ENCODE data around the gene CGREF1.
A peak's percentile ranks its signal among the peaks of the same experiment; 100 is the strongest.

Gene CGREF1

DNA sequence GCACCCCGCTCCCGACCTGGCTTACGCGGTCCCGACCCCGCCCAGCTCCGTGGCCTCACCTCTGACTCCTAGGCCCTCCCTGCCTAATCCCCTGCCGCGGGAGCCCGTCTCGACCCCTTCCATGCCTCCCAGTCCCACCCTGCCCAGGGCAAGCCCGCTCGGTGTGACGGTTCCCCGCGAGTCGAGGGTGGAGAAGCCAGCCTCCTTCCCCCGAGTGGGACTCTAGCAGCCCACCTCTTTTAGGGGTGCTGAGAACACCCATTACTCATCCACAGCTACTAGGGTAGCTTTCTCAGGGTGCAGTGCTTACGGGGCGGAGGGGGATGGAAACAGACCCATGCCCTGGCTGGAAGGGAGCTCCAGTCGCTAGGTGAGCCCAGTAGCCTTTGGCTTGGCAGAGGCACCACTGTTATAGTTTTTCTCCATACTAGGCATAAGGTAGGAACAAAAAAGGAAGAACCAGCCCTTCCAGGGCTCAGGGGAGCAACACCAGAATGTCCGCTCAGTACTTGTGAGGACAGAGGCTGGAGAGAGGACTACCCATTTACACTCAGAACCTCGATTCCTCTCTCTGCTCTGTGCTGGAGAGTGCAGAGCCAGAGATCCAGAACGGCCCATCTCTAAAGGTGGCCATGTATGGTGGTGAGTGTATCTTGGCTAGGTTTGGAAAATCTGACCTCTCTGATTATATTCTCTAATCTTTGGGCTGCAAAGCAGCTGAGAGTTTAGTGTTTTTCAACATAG, 66.9 kb downstream of the CGREF1 start:
- no peak for DNase-seq (ENCODE audit: extremely low read depth in 1 of 2, low read depth in 1 of 2)

DNA sequence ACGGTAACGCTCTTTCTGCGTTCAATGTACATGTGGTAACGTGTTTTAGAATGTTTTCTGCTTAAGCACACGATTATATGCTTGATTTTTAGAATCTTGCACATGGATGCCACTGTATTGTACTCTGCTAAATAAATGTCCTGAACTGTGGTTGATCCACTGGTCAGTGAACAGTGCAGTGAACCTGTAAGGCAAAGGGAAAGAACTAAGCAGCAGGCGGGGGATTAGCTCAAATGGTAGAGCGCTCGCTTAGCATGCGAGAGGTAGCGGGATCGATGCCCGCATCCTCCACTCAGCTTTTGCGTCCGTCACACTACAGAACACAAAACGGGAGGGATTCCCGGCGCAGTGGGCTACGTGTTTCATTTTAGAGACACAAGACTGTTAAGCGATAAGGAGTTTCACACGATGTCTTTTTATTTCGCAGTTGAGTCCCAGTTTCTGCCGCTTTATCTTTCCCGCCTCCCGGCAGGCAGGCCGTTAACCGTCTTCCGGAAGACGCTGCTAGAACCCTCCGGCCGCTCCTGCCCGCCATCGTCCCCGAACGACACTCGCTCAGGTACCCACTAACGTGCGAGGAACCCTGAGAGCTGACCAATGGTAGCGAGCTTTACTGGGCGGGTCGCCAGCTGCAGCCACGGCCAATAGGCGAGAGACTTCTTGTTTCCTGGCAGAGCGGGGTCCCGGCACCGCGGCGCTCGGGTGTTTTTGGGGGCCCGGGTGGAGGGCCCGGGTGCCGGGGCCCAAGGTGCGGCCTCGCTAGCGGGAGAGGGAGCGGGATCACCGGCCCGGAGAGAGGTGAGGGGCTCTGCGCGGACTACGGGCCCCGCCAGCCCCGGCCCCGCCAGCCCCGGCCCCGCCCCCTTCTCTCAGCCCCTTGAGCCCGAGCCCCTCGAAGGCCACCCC, 67.7 kb downstream of the CGREF1 start, which contains the start of gene AGBL5:
Gene AGBL5, plus strand, starts transcription at position 673 of the 906 bp plus-strand sequence. CDS start 1,291 bp downstream, outside the sequence.
- peak; percentile 81 to 92 for DNase-seq (ENCODE audit: extremely low read depth in 1 of 2, low read depth in 1 of 2)
